HG03159 (cell line): ENCODE measurements around the gene TLNRD1.

ENCODE experiments used
- ATAC-seq: cut with Tn5 transposase; IDR thresholded peaks from one replicate; pipeline ENCODE4 v1.9.1; 2021; ENCODE audit warnings: mild to moderate bottlenecking, moderate library complexity; ENCODE audit not compliant: unreplicated experiment

Gene TLNRD1

GRCh38 chr15:81053621-81054020 is 52.9 kb downstream of the TLNRD1 start:
- no peak for ATAC-seq

GRCh38 chr15:81054236-81054635 is 53.5 kb downstream of the TLNRD1 start:
- no peak for ATAC-seq
